Nephron progenitor cell (in vitro differentiated cells): ENCODE results near the gene SAXO2.
"Not testable (repeated sequence)": the region's sequence is repeated elsewhere in the genome, so short reads cannot be mapped to it uniquely, and the experiment has no call there.

ENCODE experiments used
- DNase-seq: peaks from one replicate; pipeline ENCODE4 v3.0.0; 2021
- H3K27ac Mint-ChIP-seq: 2 replicates; pipeline ENCODE4 v1.8.0; 2021; ENCODE audit warnings: mild to moderate bottlenecking, moderate library complexity, mixed read lengths
- H3K27me3 Mint-ChIP-seq: 2 replicates; pipeline ENCODE4 v1.8.0; 2021; ENCODE audit warnings: mild to moderate bottlenecking, low read depth, mixed read lengths; ENCODE audit not compliant: poor library complexity
- H3K36me3 Mint-ChIP-seq: 2 replicates; pipeline ENCODE4 v1.8.0; 2021; ENCODE audit warnings: low read depth, mixed read lengths
- H3K4me1 Mint-ChIP-seq: 2 replicates; pipeline ENCODE4 v1.8.0; 2021; ENCODE audit warnings: mixed read lengths
- H3K4me3 Mint-ChIP-seq: 2 replicates; pipeline ENCODE4 v1.8.0; 2021; ENCODE audit warnings: mild to moderate bottlenecking, moderate library complexity, mixed read lengths
- H3K9me3 Mint-ChIP-seq: 2 replicates; pipeline ENCODE4 v1.8.0; 2021; ENCODE audit warnings: mild to moderate bottlenecking, moderate library complexity, mixed read lengths
- TF ChIP-seq, protein P1 (sequence below): fragments of 200-600 bp; sonication (generic); IDR thresholded peaks from 2 replicates; pipeline ENCODE4 v1.5.0; 2021; ENCODE audit warnings: antibody characterized with exemption

The SAXO2 gene

GRCh38 chr15:82307714-82308081 is 45.1 kb downstream of the SAXO2 start:
- Mint-ChIP-seq H3K27ac (no peak overlapping the region), H3K4me3 (no peak overlapping the region)
- no peak for DNase-seq

DNA sequence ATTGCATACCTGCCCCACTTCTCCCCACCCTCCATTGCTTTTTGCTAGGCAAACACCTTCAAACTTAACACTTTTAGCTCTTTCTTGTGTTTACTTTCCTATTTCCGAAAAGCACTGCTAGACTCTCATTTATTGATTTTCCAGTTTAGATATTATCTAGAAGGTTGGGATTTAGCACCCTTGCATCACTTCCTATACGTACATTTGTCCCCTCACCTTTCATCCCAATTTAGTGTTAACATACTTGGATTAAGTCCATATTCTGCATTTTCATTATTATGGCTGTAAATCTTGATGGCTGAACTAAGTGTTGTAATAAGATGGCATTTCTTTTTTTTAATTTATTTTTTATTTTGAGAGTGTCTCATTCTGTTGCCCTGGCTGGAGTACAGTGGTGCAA is 47.2 kb downstream of the SAXO2 start:
- TF ChIP-seq, protein P1, sequence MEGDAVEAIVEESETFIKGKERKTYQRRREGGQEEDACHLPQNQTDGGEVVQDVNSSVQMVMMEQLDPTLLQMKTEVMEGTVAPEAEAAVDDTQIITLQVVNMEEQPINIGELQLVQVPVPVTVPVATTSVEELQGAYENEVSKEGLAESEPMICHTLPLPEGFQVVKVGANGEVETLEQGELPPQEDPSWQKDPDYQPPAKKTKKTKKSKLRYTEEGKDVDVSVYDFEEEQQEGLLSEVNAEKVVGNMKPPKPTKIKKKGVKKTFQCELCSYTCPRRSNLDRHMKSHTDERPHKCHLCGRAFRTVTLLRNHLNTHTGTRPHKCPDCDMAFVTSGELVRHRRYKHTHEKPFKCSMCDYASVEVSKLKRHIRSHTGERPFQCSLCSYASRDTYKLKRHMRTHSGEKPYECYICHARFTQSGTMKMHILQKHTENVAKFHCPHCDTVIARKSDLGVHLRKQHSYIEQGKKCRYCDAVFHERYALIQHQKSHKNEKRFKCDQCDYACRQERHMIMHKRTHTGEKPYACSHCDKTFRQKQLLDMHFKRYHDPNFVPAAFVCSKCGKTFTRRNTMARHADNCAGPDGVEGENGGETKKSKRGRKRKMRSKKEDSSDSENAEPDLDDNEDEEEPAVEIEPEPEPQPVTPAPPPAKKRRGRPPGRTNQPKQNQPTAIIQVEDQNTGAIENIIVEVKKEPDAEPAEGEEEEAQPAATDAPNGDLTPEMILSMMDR, result no peak
- no peak overlapping the region for H3K4me3 Mint-ChIP-seq
- no peaks in the 10 kb centered on the region for H3K36me3 Mint-ChIP-seq
- peaks cover 24% of the 10 kb centered on the region for H3K27me3 Mint-ChIP-seq
- H3K27ac Mint-ChIP-seq, result no peak overlapping the region
- peaks cover 16% of the 10 kb centered on the region for H3K9me3 Mint-ChIP-seq
- no peak for DNase-seq
- H3K4me1 Mint-ChIP-seq, result peaks cover 11% of the 10 kb centered on the region

More at GRCh38 chr15:82307714-82308081, 45.1 kb downstream of the SAXO2 start:
- Mint-ChIP-seq H3K27me3 (peaks cover 24% of the 10 kb centered on the region), H3K9me3 (peaks cover 16% of the 10 kb centered on the region), H3K4me1 (peaks cover 5% of the 10 kb centered on the region), H3K36me3 (no peaks in the 10 kb centered on the region)
- TF ChIP-seq, protein P1, result no peak

DNA sequence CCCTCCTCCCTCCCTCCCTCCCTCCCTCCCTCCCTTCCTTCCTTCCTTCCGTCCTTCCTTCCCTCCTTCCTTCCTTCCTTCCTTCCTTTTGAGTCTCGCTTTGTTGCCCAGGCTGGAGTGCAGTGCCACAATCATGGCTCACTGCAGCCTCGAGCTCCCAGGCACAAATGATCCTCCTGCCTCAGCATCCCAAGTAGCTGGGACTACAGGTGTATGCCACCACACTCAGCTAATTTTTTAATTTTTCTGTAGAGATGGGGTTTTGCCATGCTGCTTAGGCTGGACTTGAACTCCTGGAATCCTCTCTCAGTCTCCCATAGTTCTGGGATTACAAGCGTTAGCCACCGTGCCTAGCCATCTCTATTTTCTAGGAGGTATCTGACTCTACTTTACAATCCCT is 48.7 kb downstream of the SAXO2 start:
- Mint-ChIP-seq H3K27me3 (peaks cover 27% of the 10 kb centered on the region), H3K9me3 (peaks cover 16% of the 10 kb centered on the region), H3K4me1 (peaks cover 15% of the 10 kb centered on the region)
- not testable (repeated sequence) for H3K27ac Mint-ChIP-seq, H3K36me3 Mint-ChIP-seq, DNase-seq, H3K4me3 Mint-ChIP-seq

DNA sequence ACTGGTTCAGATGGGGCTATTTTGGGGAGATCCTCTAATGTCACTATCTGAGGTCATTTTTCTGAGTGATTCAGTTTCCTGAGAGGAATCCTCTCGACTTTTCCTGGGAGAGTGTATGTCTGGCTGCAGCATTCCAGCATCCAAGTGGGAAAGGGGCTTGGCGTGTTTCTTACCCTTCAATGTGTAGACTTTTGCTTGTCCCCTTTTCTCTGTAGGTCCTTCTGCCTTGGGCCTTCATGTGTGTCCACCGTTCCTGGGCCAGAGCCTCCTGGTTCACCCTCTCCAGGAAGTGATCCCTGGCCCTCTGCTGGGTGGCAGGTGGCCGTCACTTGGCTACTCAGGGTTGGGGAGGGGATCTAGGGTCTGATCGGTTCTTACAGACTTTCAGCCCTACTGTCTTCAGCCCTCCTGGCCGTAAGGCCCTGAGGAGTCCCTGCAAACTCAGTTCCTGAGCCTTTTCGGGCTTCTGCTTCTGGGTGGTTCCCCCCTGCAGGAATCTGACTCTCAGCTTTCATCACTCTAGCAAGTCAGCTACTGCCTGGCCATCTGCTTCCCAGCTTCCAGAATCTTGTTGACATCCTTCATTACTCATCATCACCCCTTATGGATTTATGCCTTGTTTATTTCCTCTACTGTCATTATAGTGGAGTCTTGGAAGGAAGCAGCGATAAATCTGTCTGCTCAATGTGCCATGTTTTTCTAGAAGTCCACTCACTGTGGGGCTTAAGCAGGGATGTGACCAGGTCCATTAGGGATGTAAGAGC is 50.1 kb downstream of the SAXO2 start:
- Mint-ChIP-seq H3K36me3 (no peaks in the 10 kb centered on the region), H3K4me3 (no peak overlapping the region), H3K27me3 (peaks cover 28% of the 10 kb centered on the region), H3K4me1 (peaks cover 11% of the 10 kb centered on the region), H3K27ac (no peak overlapping the region), H3K9me3 (peaks cover 16% of the 10 kb centered on the region)
- DNase-seq, result no peak
- TF ChIP-seq, protein P1, result no peak

GRCh38 chr15:82313446-82313845 is 50.8 kb downstream of the SAXO2 start:
- peaks cover 28% of the 10 kb centered on the region for H3K27me3 Mint-ChIP-seq
- TF ChIP-seq, protein P1, result no peak
- H3K4me3 Mint-ChIP-seq, result no peak overlapping the region
- H3K27ac Mint-ChIP-seq, result no peak overlapping the region
- no peaks in the 10 kb centered on the region for H3K36me3 Mint-ChIP-seq
- no peak for DNase-seq
- peaks cover 16% of the 10 kb centered on the region for H3K9me3 Mint-ChIP-seq
- H3K4me1 Mint-ChIP-seq, result peaks cover 11% of the 10 kb centered on the region

DNA sequence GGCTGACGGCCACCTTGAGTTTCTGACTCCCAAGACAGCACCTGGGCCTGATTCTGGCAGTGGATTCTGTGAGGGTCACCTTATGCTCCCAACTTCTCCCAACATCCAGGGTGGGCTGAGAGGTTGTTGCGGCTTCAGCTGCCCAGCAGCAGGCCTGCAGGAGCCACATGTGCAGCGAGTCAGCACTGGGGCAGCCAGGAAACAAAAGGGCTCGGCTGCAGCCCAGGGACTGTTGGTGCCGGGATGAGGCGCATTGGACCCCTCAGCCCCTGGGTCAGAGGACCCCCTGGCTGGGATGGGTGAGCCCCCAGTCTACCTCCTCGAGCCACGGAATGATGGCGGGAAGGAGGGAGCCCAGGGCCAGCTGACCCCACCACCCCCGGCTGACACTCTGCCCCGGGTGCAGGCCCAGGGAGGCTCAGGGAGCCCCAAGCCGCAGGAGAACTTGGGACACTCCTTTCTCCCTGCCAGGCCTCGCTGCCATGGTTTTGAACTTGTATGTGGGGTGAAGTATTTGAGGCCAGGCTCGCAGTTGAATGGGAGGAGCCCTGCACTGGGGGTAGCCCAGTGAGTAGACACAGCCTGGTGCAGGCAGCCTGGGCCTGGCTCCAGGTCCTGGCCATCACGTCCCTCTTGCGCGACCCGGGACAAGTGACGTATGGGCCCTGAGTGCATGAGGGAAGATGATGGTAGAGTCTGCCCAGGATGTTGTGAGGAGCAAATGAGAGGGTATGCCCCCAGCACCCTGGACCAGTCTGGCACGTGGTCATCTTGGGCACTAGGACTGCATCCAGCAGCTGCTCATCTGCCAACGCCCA is 51.5 kb downstream of the SAXO2 start:
- not testable (repeated sequence) for DNase-seq, H3K4me3 Mint-ChIP-seq, H3K27ac Mint-ChIP-seq, H3K36me3 Mint-ChIP-seq
- H3K9me3 Mint-ChIP-seq, result peaks cover 16% of the 10 kb centered on the region
- peaks cover 11% of the 10 kb centered on the region for H3K4me1 Mint-ChIP-seq
- peaks cover 26% of the 10 kb centered on the region for H3K27me3 Mint-ChIP-seq
